Left lung (tissue), 10 donors: ENCODE results near the gene TM4SF18. TPM values are rescaled to one million over a fixed set of nuclear protein-coding genes. Genes with fewer than 3 reads are reported as not detected.
A peak's percentile ranks its signal among the peaks of the same experiment; 100 is the strongest.

Experiments
- ATAC-seq: fragments of 200-7000 bp; cut with Tn5 transposase; one replicate; pipeline ENCODE4 v1.9.1; 2020; ENCODE audit warnings: moderate library complexity
- DNase-seq, 4 donors: peaks; one replicate each; pipeline ENCODE4 v3.0.0-alpha.2; 2013 to 2020
- H3K27ac ChIP-seq, 2 donors: fragments of 200-600 bp; sonication (generic) in 1 of 2; one replicate each; pipeline versions ENCODE4 v1.5.0 to v1.8.0; 2020 to 2021
- H3K27me3 ChIP-seq, 2 donors: fragments of 200-600 bp; sonication (generic) in 1 of 2; one replicate each; pipeline versions ENCODE4 v1.5.0 to v1.8.0; 2020 to 2021
- H3K36me3 ChIP-seq, 2 donors: fragments of 200-600 bp; sonication (generic) in 1 of 2; one replicate each; pipeline versions ENCODE4 v1.5.0 to v1.8.0; 2020 to 2021
- H3K4me1 ChIP-seq, 2 donors: fragments of 200-600 bp; one replicate each; pipeline ENCODE4 v1.8.0; 2021
- H3K4me3 ChIP-seq, 2 donors: fragments of 200-600 bp; sonication (generic) in 1 of 2; one replicate each; pipeline versions ENCODE4 v1.5.0 to v1.8.0; 2020 to 2021; ENCODE audit warnings: mild to moderate bottlenecking in 1 of 2
- H3K9me3 ChIP-seq, 2 donors: fragments of 200-600 bp; sonication (generic) in 1 of 2; one replicate each; pipeline versions ENCODE4 v1.5.0 to v1.8.0; 2020 to 2021
- intact Hi-C, 2 donors: fragments of 100-400 bp; cut with DNase I; formaldehyde crosslinking; loops; one replicate each; pipeline versions ENCODE4 v1.11.2 to v1.14.2; 2022
- polyA plus RNA-seq, 6 donors: library from polyadenylated mRNA; unstranded; fragments of 120-200 nt; gene quantifications; one replicate each; pipeline ENCODE4 v1.2.1, GENCODE V29; 2013; ENCODE audit not compliant: insufficient read length in 6 of 6
- total RNA-seq, 2 donors: library from RNA; stranded (reverse); fragmentation: NEBNext Ultra II Directional; extraction: Animal tissue kit (Norgen Biotek cat#: 25700); gene quantifications; one replicate each; pipeline ENCODE4 v1.2.1, GENCODE V29; 2021
- TF ChIP-seq, protein P1 (sequence below), 2 donors: fragments of 200-600 bp; sonication (generic) in 1 of 2; IDR thresholded peaks; one replicate each; pipeline versions ENCODE4 v1.5.0 to v1.8.0; 2021; ENCODE audit warnings: antibody characterized with exemption in 2 of 2
- donor health status: DM: no; HTN: yes; CAD: no.
- donor health status: DM: no; HTN: no; CAD: no.

The TM4SF18 gene
- total and polyA plus RNA-seq, 8 donors: 8.5 to 13.3 (median 9.8) TPM

DNA sequence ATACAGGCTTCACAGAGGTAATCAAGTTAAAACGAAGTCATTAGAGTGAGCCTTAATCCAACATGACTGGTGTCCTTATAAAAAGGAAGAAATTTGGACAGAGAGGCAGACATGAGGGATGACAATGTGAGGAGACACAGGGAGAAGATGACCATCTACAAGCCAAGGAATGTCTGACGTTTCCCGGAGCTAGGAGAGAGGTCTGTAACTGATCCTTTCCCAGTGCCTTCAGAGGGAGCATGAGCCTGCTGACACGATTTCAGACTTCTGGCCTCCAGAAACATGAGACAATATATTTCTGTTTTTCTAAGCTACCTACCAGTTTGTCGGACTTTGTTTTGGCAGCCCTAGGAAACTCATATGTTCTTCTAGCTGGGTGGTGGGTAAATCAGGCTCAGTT, 28.9 kb upstream of the TM4SF18 start:
- peaks cover 0 to 1% of the 10 kb centered on the region in 2 donors for H3K4me1 ChIP-seq
- H3K9me3 ChIP-seq: no peaks in the 10 kb centered on the region
- intact Hi-C loops: no loop called here
- no peaks in the 10 kb centered on the region for H3K27me3 ChIP-seq
- DNase-seq: no peak
- H3K4me3 ChIP-seq: no peak overlapping the region
- no peaks in the 10 kb centered on the region for H3K36me3 ChIP-seq
- H3K27ac ChIP-seq: no peak overlapping the region
- ATAC-seq: no peak
- TF ChIP-seq, protein P1, sequence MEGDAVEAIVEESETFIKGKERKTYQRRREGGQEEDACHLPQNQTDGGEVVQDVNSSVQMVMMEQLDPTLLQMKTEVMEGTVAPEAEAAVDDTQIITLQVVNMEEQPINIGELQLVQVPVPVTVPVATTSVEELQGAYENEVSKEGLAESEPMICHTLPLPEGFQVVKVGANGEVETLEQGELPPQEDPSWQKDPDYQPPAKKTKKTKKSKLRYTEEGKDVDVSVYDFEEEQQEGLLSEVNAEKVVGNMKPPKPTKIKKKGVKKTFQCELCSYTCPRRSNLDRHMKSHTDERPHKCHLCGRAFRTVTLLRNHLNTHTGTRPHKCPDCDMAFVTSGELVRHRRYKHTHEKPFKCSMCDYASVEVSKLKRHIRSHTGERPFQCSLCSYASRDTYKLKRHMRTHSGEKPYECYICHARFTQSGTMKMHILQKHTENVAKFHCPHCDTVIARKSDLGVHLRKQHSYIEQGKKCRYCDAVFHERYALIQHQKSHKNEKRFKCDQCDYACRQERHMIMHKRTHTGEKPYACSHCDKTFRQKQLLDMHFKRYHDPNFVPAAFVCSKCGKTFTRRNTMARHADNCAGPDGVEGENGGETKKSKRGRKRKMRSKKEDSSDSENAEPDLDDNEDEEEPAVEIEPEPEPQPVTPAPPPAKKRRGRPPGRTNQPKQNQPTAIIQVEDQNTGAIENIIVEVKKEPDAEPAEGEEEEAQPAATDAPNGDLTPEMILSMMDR (IDR thresholded peaks at IDR 0.05): no peak

DNA sequence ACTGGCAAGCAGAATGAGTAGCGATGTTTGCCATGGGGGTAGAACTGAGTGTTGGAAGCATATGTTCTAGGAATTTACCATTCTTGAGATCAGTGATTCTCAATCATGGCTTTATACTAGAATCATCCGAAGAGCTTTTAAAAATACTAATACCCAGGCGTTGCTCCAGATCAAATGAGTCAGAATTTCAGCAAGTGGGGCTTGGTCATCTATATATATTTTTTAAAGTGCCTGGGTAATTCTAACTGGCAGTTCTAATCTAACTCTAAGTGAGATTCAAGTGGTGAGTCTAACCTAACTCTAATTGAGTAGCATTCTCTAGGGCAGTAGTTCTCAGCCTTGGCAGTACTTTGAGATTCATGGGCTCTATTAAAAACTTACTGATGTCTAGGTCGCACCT, 23.2 kb upstream of the TM4SF18 start:
- DNase-seq (no peak), ATAC-seq (peak; percentile 18)
- Histone ChIP-seq H3K4me3 (no peak overlapping the region), H3K36me3 (no peaks in the 10 kb centered on the region), H3K9me3 (no peaks in the 10 kb centered on the region), H3K27ac (no peak overlapping the region), H3K27me3 (no peaks in the 10 kb centered on the region), H3K4me1 (no peaks in the 10 kb centered on the region)
- intact Hi-C loops: loop anchor here in 1 of 2 donors (10.0 kb wide), 1 partner anchor 128 kb away; no protein-coding TSS in a partner anchor
- TF ChIP-seq, protein P1 (IDR thresholded peaks at IDR 0.05): no peak

DNA sequence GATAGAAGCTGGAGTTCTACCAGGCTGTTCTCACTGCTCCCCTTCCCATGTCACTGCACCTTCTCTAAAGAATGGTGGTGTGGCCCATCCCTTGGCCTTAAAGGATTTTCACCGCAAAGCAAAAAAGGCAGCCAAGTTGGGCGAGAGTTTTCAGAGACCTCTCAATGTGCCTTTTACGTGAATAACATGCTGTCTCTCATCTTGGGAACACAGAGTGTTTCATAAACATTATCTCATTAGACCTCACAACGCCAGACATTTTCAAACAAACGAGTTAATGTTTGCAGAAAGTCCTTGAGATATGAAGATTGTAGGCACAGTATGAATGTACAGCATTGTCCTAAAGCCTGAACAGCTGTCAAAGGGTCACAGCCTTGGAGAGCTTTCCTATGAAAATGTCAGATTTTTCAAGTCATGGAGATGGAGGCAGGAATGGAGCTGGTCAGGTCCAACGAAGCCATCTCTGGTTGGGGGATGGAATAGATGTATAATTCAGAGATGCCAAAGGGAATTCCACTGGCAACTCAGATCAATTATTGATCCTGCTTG, 22.7 kb upstream of the TM4SF18 start:
- Histone ChIP-seq H3K36me3 (no peaks in the 10 kb centered on the region), H3K4me1 (no peaks in the 10 kb centered on the region), H3K27ac (no peak overlapping the region), H3K27me3 (no peaks in the 10 kb centered on the region), H3K9me3 (no peaks in the 10 kb centered on the region), H3K4me3 (no peak overlapping the region)
- DNase-seq: peak in 1 of 4 donors; percentile 42
- intact Hi-C loops: loop anchor here in 1 of 2 donors (10.0 kb wide), 1 partner anchor 129 kb away; no protein-coding TSS in a partner anchor
- peak; percentile 60 for ATAC-seq
- TF ChIP-seq, protein P1 (IDR thresholded peaks at IDR 0.05): no peak

DNA sequence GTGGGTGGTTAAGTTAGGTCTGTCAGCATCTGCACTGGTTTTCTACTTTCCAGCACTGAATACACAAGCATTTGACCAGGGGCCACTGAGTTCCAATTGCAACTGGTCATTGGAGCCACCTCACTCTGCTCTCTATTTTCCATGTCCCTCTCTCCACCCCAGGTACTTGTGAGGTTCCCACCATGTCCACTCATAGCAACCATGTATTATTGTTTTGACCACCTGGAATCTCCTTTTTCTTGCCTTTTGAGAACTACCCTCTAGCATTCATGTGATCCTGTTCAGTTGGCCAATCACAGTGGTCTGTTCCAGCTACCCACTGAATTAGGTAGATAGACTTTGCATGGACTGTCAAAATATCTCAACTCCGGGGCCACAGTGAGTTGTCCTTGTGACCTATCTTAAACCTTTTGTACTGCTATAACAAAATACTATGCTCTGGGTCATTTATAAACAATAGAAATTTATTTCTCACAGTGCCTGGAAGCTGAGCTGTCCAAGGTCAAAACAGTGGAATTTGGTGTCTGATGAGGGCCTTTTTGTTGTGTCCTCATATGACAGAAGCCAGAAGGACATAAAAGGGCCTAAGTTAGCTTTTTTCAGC, 20.2 kb upstream of the TM4SF18 start:
- DNase-seq: no peak
- H3K27ac ChIP-seq: no peak overlapping the region

DNA sequence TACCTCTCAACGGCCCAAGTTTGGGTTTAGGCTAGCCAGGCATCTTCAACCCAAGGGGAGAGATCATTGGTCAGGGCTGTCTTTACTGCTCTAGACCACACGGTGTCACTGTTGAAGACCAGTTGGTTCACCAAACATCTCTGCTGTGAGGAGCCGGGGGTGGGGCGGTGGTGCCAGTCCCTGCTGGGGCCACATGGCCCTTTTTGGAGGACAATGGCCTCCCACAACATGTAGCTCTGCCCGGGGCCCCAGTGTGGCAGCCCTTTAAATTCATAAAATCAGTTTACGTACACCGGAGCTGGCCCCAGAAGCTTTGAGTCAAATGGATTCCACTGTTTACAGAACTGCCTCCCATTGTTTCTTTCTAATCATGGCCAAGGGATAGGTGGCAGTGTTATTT, 19.1 kb upstream of the TM4SF18 start:
- Histone ChIP-seq H3K27ac (peak overlapping the region in 1 of 2 donors; percentile 19), H3K4me3 (no peak overlapping the region), H3K27me3 (no peaks in the 10 kb centered on the region), H3K36me3 (no peaks in the 10 kb centered on the region), H3K4me1 (no peaks in the 10 kb centered on the region), H3K9me3 (no peaks in the 10 kb centered on the region)
- peak in 3 of 4 donors; percentile 28 to 83 (median 63) for DNase-seq
- intact Hi-C loops: loop anchor here in 1 of 2 donors (10.0 kb wide), 1 partner anchor 132 kb away; no protein-coding TSS in a partner anchor
- TF ChIP-seq, protein P1 (IDR thresholded peaks at IDR 0.05): peak; percentile 53 to 78
- peak; percentile 94 for ATAC-seq

More for the DNA sequence above, 20.2 kb upstream of the TM4SF18 start:
- no peaks in the 10 kb centered on the region for H3K27me3 ChIP-seq
- no peak overlapping the region for H3K4me3 ChIP-seq
- no peaks in the 10 kb centered on the region for H3K9me3 ChIP-seq
- no peaks in the 10 kb centered on the region for H3K36me3 ChIP-seq
- H3K4me1 ChIP-seq: no peaks in the 10 kb centered on the region
- ATAC-seq: no peak
- intact Hi-C loops: loop anchor here in 1 of 2 donors (10.0 kb wide), 1 partner anchor 131 kb away; no protein-coding TSS in a partner anchor
- TF ChIP-seq, protein P1 (IDR thresholded peaks at IDR 0.05): no peak
